Activated T-helper 2 cell treated with anti-CD3 and anti-CD28 coated beads, Interferon-gamma antibody, Interleukin-2, Interleukin-4, amounts not matched to agents 10 μg/mL and 5 μg/mL and 100 μg/mL, durations not matched to agents 14 hours and 24 hours and 36 hours (primary cell): ENCODE results near the gene SURF2. TPM values are rescaled to one million over a fixed set of nuclear protein-coding genes. Genes with fewer than 3 reads are reported as not detected.
"Not testable (repeated sequence)": the region's sequence is repeated elsewhere in the genome, so short reads cannot be mapped to it uniquely, and the experiment has no call there.

Source experiments
- DNase-seq: peaks from one replicate; pipeline ENCODE4 v3.0.0; 2021; ENCODE audit warnings: low spot score
- H3K27ac Mint-ChIP-seq: one replicate; pipeline ENCODE4 v1.8.0; 2021; ENCODE audit warnings: mixed read lengths
- H3K27me3 Mint-ChIP-seq: one replicate; pipeline ENCODE4 v1.8.0; 2021; ENCODE audit warnings: low read depth, mixed read lengths
- H3K36me3 Mint-ChIP-seq: one replicate; pipeline ENCODE4 v1.8.0; 2021; ENCODE audit warnings: low read depth, mixed read lengths
- H3K4me1 Mint-ChIP-seq: one replicate; pipeline ENCODE4 v1.8.0; 2021; ENCODE audit warnings: low read depth, mixed read lengths
- H3K4me3 Mint-ChIP-seq: one replicate; pipeline ENCODE4 v1.8.0; 2021; ENCODE audit warnings: low read depth, mild to moderate bottlenecking, moderate library complexity, mixed read lengths
- H3K9me3 Mint-ChIP-seq: one replicate; pipeline ENCODE4 v1.8.0; 2021; ENCODE audit warnings: mixed read lengths
- intact Hi-C: fragments of 100-400 bp; cut with micrococcal nuclease; formaldehyde crosslinking; loops from one replicate; pipeline ENCODE4 v1.15.1; 2023
- total RNA-seq: library from RNA; stranded (reverse); gene quantifications from 2 replicates; pipeline ENCODE4 v1.2.3, GENCODE V29; 2022

SURF2 gene
- 16.9 and 22.1 TPM in 2 replicates for total RNA-seq

- H3K9me3 Mint-ChIP-seq, result no peaks in the 10 kb centered on the region
- intact Hi-C loops, result loop anchor here (1.0 to 5.0 kb wide), 4 partner anchors 8 to 131 kb away; partner anchors contain the start of genes MED22, RPL7A and SURF6
- peaks cover 41% of the 10 kb centered on the region for H3K4me1 Mint-ChIP-seq
- peak within 1 kb of the TSS; percentile 88 for H3K4me3 Mint-ChIP-seq
- no peaks in the 10 kb centered on the region for H3K27me3 Mint-ChIP-seq
- peaks cover 48% of the 10 kb centered on the region for H3K36me3 Mint-ChIP-seq
- peak; percentile 88 for DNase-seq
- peak within 1 kb of the TSS; percentile 74 for H3K27ac Mint-ChIP-seq
Observed at GRCh38 chr9:133356391-133357091, at the start of gene SURF2, which contains the start of gene SURF1. SURF2 (plus strand) TSS chr9:133356550; CDS start chr9:133356593, 43 bp downstream. SURF1 (minus strand) TSS chr9:133356487; CDS start chr9:133356453, 34 bp downstream.

DNA sequence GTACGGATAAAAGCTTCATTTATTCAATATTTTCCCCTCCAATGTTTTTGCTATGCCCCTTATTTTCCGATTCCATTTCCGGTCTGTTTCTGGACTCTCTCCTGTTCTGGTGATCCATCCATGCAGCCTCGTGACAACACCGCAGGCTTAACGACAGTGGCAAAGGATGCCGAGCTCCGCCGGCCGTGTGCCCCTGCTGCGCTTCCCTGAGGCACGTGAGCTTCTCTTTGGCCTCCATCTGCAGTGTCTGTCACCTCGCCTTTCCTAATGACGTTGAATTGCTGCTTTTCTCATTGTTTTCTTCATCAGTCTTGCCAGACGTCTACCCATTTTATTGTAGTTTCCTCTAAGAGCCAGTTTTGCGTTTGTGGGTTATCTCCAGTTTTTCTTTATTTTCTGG is 49.0 kb upstream of the SURF2 start:
- no peaks in the 10 kb centered on the region for H3K9me3 Mint-ChIP-seq
- H3K27me3 Mint-ChIP-seq, result peaks cover 6% of the 10 kb centered on the region
- intact Hi-C loops, result no loop called here
- no peaks in the 10 kb centered on the region for H3K4me1 Mint-ChIP-seq
- DNase-seq, result no peak
- H3K36me3 Mint-ChIP-seq, result no peaks in the 10 kb centered on the region
- no peak overlapping the region for H3K27ac Mint-ChIP-seq
- no peak overlapping the region for H3K4me3 Mint-ChIP-seq

GRCh38 chr9:133309608-133310007 is 46.7 kb upstream of the SURF2 start:
- intact Hi-C loops, result no loop called here
- no peaks in the 10 kb centered on the region for H3K4me1 Mint-ChIP-seq
- H3K4me3 Mint-ChIP-seq, result no peak overlapping the region
- no peaks in the 10 kb centered on the region for H3K9me3 Mint-ChIP-seq
- no peak for DNase-seq
- peaks cover 6% of the 10 kb centered on the region for H3K27me3 Mint-ChIP-seq
- no peaks in the 10 kb centered on the region for H3K36me3 Mint-ChIP-seq
- no peak overlapping the region for H3K27ac Mint-ChIP-seq

DNA sequence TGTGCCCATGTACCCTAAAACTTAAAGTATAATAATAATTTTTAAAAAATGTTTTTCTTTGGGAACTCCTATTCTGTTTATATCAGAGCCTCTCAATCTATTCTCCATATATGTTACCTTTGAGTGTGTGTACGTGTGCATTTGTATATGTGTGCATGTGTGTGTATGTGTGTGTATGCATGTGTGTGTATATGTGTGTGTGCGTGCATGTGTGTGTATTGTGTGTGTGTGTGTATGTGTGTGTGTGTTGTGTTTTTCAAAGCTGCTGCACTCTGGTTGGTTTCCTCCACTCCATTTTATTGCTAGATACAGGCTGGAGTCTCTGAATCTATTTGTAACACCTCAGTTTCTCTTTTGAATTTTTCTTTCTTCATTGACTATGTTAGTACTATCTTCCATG is 40.4 kb upstream of the SURF2 start:
- no peaks in the 10 kb centered on the region for H3K27me3 Mint-ChIP-seq
- no peaks in the 10 kb centered on the region for H3K9me3 Mint-ChIP-seq
- no peak for DNase-seq
- intact Hi-C loops, result no loop called here
- no peaks in the 10 kb centered on the region for H3K4me1 Mint-ChIP-seq
- no peak overlapping the region for H3K27ac Mint-ChIP-seq
- H3K4me3 Mint-ChIP-seq, result no peak overlapping the region
- H3K36me3 Mint-ChIP-seq, result no peaks in the 10 kb centered on the region

GRCh38 chr9:133317551-133317950 is 38.8 kb upstream of the SURF2 start:
- H3K9me3 Mint-ChIP-seq, H3K4me1 Mint-ChIP-seq, intact Hi-C loops, H3K27me3 Mint-ChIP-seq, H3K4me3 Mint-ChIP-seq, H3K36me3 Mint-ChIP-seq, H3K27ac Mint-ChIP-seq, DNase-seq: not testable (repeated sequence)

- intact Hi-C loops, result no loop called here
- Mint-ChIP-seq H3K27ac (no peak overlapping the region), H3K4me1 (no peaks in the 10 kb centered on the region), H3K36me3 (no peaks in the 10 kb centered on the region), H3K4me3 (no peak overlapping the region), H3K9me3 (no peaks in the 10 kb centered on the region), H3K27me3 (no peaks in the 10 kb centered on the region)
- no peak for DNase-seq
Observed at GRCh38 chr9:133320421-133320881, 35.9 kb upstream of the SURF2 start.

- Mint-ChIP-seq H3K27me3 (no peaks in the 10 kb centered on the region), H3K27ac (no peak overlapping the region)
- intact Hi-C loops, result no loop called here
Observed at GRCh38 chr9:133321411-133321935, 34.9 kb upstream of the SURF2 start.

GRCh38 chr9:133322701-133323100 is 33.6 kb upstream of the SURF2 start:
- Mint-ChIP-seq H3K9me3 (no peaks in the 10 kb centered on the region), H3K36me3 (no peaks in the 10 kb centered on the region), H3K27ac (no peak overlapping the region), H3K27me3 (no peaks in the 10 kb centered on the region), H3K4me1 (no peaks in the 10 kb centered on the region), H3K4me3 (no peak overlapping the region)
- no peak for DNase-seq
- intact Hi-C loops, result no loop called here

More at GRCh38 chr9:133321411-133321935, 34.9 kb upstream of the SURF2 start:
- no peaks in the 10 kb centered on the region for H3K4me1 Mint-ChIP-seq
- H3K4me3 Mint-ChIP-seq, result no peak overlapping the region
- H3K36me3 Mint-ChIP-seq, result no peaks in the 10 kb centered on the region
- DNase-seq, result no peak
- no peaks in the 10 kb centered on the region for H3K9me3 Mint-ChIP-seq

- no peaks in the 10 kb centered on the region for H3K4me1 Mint-ChIP-seq
- peaks cover 3% of the 10 kb centered on the region for H3K36me3 Mint-ChIP-seq
- H3K27ac Mint-ChIP-seq, result no peak overlapping the region
- DNase-seq, result no peak
- no peaks in the 10 kb centered on the region for H3K27me3 Mint-ChIP-seq
- no peak overlapping the region for H3K4me3 Mint-ChIP-seq
- intact Hi-C loops, result no loop called here
- no peaks in the 10 kb centered on the region for H3K9me3 Mint-ChIP-seq
Observed at GRCh38 chr9:133323211-133323610, 33.1 kb upstream of the SURF2 start.

GRCh38 chr9:133323991-133324703 is 32.2 kb upstream of the SURF2 start:
- no peaks in the 10 kb centered on the region for H3K9me3 Mint-ChIP-seq

DNA sequence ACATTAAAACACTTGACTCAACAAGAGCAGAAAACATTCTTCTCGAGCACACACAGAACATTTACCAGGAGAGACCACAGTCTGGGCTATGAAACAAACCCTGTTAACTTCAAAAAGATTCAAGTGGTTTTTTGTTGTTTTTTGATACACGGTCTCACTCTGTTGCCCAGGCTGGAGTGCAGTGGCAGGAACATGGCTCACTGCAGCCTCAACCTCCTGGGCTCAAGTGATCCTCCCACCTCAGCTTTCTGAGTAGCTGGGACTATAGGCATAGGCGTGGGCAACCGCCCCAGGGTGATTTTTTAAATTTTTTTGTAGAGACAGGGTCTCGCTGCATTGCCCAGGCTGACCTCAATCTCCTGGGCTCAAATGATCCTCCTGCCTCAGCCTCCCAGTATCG is 29.3 kb upstream of the SURF2 start:
- DNase-seq, H3K27ac Mint-ChIP-seq, intact Hi-C loops, H3K27me3 Mint-ChIP-seq, H3K4me1 Mint-ChIP-seq, H3K9me3 Mint-ChIP-seq, H3K4me3 Mint-ChIP-seq: not testable (repeated sequence)
- H3K36me3 Mint-ChIP-seq, result peaks cover 34% of the 10 kb centered on the region

More at GRCh38 chr9:133323991-133324703, 32.2 kb upstream of the SURF2 start:
- Mint-ChIP-seq H3K27me3 (no peaks in the 10 kb centered on the region), H3K4me3 (no peak overlapping the region), H3K36me3 (peaks cover 13% of the 10 kb centered on the region), H3K4me1 (no peaks in the 10 kb centered on the region), H3K27ac (no peak overlapping the region)
- DNase-seq, result no peak
- intact Hi-C loops, result no loop called here

DNA sequence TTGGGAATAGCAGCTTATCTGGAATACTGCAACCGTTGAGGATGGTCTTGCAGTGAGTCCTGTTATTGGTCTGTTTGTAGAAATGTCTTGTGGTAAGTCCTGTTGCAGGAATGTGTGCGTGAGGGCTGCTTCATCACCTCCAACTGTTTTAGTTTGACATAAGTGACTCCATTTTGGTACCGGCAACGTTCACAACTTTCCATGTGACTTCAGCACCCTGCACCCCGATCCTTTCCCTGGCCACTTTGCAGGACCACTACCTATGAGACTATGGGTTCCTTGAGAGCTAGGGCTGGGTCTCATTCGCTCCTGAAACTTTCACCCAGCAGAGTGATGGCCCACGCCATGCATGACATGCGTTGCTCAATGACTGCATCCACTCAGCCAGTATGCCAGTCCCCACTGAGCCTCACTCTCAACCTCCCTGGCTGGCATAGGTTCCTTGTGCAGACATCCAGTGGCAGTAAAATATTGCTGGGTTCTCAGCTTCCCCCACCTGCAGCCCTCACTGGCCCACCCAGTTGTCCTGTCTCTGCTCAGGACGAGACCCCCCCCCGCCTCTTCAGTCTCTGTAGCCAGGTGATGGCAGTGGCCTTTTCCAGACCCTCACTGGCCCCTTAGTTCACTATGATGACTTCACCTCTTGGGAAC is 28.4 kb upstream of the SURF2 start:
- Mint-ChIP-seq H3K4me3 (no peak overlapping the region), H3K27ac (no peak overlapping the region), H3K4me1 (no peaks in the 10 kb centered on the region), H3K27me3 (no peaks in the 10 kb centered on the region), H3K36me3 (peaks cover 43% of the 10 kb centered on the region), H3K9me3 (no peaks in the 10 kb centered on the region)
- intact Hi-C loops, result no loop called here
- DNase-seq, result no peak
